Motor neuron (in vitro differentiated cells): ENCODE measurements around the gene WDR45B. TPM values are rescaled to one million over a fixed set of nuclear protein-coding genes. Genes with fewer than 3 reads are reported as not detected.

Experiments
- ATAC-seq, 8 experiments: fragments of 200-7000 bp; cut with Tn5 transposase; replicated peaks in 6 of 8; 2 replicates each; pipeline ENCODE4 v1.8.0; 2021; ENCODE audit warnings: mild to moderate bottlenecking in 8 of 8, moderate library complexity in 8 of 8
- H3K27ac ChIP-seq, 2 donors: fragments of 250-450 bp; sonication (Bioruptor Pico); 2 replicates each; pipeline ENCODE4 v1.9.0; 2021; ENCODE audit warnings: antibody characterized with exemption in 2 of 2, mild to moderate bottlenecking in 2 of 2, moderate library complexity in 1 of 2
- H3K4me1 ChIP-seq, 2 donors: fragments of 250-450 bp; sonication (Bioruptor Pico); replicated peaks in 1 of 2; 2 replicates each; pipeline ENCODE4 v1.6.1; 2021; ENCODE audit warnings: antibody characterized with exemption in 2 of 2, mild to moderate bottlenecking in 2 of 2, moderate library complexity in 1 of 2
- H3K4me3 ChIP-seq, 5 donors: fragments of 250-450 bp; sonication (Bioruptor Pico); 2 replicates each; pipeline ENCODE4 v1.9.0; 2021; ENCODE audit warnings: antibody characterized with exemption in 5 of 5, mild to moderate bottlenecking in 5 of 5, moderate library complexity in 4 of 5
- WGBS, 10 experiments: fragments of 450-650 bp; shearing (Covaris generic); methylation state at CpG; one replicate each; pipeline ENCODE4 v1.0.0; 2022; 5-methylcytosine and 5-hydroxymethylcytosine counted together
- in situ Hi-C, 9 experiments: fragments of 400-800 bp; cut with MboI; loops; one replicate each; pipeline ENCODE4 v1.15.0; 2021; ENCODE audit warnings: low sequenced_read_pairs in 9 of 9, low pct_unique_long_range_greater_than_20kb in 2 of 9; ENCODE audit not compliant: unreplicated experiment in 9 of 9
- total RNA-seq, 8 experiments: library from RNA; unstranded; fragments of 300-600 nt; gene quantifications; 2 replicates each; pipeline versions ENCODE4 v1.2.3 to v1.2.4, GENCODE V29; 2022

WDR45B gene
- total RNA-seq, 8 experiments from 2014 or later = 48.7 to 91.4 (median 64.3) TPM

DNA sequence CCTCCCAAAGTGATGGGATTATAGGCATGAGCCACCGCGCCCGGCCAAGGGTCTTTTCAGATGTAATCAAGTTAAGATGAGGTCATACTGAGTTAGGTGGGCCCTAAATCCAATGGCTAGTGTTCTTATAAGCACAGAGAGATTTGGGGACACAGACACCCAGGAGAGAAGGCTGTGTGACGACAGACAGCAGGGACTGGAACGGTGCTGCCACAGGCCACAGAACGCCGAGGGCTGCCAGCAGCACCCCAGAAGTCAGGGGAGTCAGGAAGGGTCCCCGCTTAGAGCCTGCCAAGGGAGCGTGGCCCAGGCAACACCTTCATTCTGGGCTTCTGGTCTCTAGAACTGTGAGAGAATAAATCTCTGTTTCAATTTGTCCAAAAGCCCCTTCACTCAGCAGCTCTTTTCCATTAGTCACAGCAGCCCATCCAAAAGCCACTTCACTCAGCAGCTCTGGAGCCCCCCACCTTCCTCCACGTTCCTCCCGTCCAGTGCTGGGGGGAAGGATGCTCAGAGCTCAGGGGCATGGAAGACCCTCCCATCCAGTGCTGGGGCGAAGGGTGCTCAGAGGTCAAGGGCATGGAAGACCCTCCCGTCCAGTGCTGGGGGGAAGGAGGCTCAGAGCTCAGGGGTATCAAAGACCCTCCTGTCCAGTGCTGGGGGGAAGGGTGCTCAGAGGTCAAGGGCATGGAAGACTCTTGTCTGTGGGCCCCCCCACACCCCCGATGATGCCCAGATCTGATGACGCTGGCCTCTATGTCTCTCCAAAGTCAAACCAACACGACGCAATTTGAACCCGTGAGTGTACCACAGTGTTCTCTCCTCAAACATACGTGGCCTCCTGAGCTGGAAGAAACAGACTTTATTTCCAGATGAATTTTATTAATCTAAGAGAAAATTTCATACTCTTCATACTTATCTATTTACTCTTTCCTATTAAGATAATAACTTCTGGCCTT, 38.4 kb upstream of the WDR45B start:
- no peaks in the 10 kb centered on the region for H3K4me1 ChIP-seq

DNA sequence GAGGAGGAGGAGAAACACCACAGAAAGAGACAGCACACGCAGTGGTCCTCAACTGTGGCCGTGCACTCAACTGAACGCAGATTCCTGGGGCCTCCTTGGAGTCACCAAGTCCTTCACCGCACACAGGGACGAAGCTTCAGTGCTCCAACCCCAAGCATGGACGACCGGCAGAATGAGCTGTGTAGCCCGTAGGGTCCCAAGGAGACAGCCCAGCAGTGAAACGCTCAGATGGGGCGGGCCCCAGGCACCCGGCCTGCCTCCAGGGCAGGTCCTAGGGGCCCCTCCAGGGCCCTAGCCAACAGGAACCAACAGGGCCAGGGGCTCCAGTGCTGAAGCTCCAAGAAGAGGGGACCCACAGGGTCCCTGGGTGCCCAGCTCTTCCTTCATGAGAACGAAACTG, 37.0 kb upstream of the WDR45B start:
- in situ Hi-C loops = no loop called here
- Histone ChIP-seq H3K4me3 (no peak overlapping the region), H3K4me1 (no peaks in the 10 kb centered on the region), H3K27ac (no peak overlapping the region)
- WGBS, 10 experiments = 70% methylated on average over 2 of the region's 12 CpGs; no CpG with 5 or more reads in 9 of the 10 experiments
- ATAC-seq = no peak

More for the DNA sequence above, 38.4 kb upstream of the WDR45B start:
- H3K4me3 ChIP-seq = no peak overlapping the region
- 56 to 100% (median 91%) methylated on average over 2 to 6 of the region's 19 CpGs; no CpG with 5 or more reads in 2 of the 10 experiments for WGBS, 10 experiments
- H3K27ac ChIP-seq = no peak overlapping the region
- no peak for ATAC-seq
- in situ Hi-C loops = no loop called here

GRCh38 chr17:82684228-82684841, 36.1 kb upstream of the WDR45B start:
- in situ Hi-C loops = no loop called here
- peak in 2 of 8 experiments; percentile 90 to 96 for ATAC-seq
- WGBS, 10 experiments = 0 to 100% (median 75%) methylated on average over 1 to 7 of the region's 13 CpGs
- Histone ChIP-seq H3K27ac (no peak overlapping the region), H3K4me1 (no peaks in the 10 kb centered on the region), H3K4me3 (no peak overlapping the region)

DNA sequence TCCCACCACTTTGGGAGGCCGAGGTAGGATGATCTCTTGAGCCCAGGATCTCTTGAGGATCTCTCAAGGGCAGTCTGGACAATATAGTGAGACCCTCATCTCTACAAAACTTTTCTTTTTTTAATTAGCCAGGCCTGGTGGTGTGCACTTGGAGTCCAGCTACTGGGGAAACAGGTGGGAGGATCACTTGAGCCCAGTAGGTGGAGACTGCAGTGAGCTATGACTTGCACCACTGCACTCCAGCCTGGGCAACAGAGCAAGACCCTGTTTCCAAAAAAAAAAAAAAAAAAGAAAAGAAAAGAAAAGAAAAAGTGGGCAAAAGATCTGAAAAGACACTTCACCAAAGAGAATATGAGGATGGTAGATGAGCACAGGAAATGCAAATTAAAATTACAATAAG, 35.3 kb upstream of the WDR45B start:
- in situ Hi-C loops = no loop called here
- Histone ChIP-seq H3K4me1 (no peaks in the 10 kb centered on the region), H3K4me3 (no peak overlapping the region), H3K27ac (no peak overlapping the region)
- 0 to 80% (median 40%) methylated on average over 1 of the region's 1 CpG; no CpG with 5 or more reads in 3 of the 10 experiments for WGBS, 10 experiments
- ATAC-seq = no peak

DNA sequence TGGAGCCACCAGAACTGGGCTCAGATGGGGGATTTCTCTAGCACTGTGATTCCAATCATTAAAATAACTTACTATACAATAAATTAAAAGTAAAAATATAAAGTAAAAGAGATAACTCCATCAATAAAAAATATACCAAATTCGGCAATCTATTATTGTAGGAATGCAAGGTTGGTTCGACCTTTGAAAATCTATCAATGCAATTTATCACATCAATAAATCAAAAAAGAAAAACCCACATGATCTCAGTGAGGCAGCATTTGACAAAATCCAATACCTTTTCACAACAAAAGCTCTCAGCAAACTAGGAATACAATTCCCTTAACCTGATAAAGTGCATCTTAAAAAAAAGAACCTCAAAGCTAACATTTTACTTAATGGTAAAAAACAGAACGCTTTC, 33.3 kb upstream of the WDR45B start:
- in situ Hi-C loops = no loop called here
- Histone ChIP-seq H3K4me3 (no peak overlapping the region), H3K27ac (no peak overlapping the region), H3K4me1 (no peaks in the 10 kb centered on the region)
- ATAC-seq = no peak
- 63 to 100% (median 83%) methylated on average over 1 to 3 of the region's 3 CpGs; no CpG with 5 or more reads in 1 of the 10 experiments for WGBS, 10 experiments

DNA sequence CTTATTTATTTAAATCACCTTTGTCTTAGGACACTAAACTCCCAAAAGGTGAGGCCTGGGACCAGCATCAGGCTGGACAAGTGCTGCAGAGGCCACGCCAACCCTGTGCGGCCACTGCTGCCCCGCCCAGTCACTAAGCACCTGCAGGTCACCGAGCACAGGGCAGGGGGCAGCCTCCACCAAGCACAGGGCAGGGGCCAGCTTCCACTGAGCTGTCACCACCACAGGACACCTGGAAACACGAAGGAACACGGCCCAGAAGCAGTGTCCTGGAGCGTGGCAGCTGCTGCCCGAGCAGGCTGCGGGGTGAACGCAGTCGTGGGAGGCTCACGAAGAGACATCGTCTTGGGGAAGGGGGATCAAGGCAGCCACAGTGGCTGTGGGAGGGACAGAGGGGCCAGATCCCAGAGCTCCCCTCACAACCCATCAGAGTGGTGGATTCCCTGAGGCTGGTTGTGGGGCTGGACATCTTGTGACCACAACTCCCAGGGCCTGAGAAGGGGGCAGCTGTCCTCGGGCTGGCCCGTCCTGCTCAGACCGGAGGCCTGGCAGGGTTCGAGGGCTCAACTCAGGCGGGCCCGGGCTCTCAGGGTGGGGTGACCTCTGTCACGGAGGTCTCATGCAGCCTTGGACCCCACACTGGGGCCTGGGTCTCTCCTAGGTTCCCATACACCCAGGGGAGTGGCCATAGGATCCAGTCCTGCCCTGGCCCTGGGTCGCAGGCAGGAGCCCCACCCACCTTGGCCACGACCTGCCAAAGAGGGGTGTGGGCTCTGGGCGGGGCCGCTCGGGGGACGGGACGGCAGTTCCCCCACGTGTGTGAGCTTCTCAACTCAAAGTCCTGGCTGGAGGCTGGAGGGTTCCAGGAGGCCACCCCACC, 31.6 kb upstream of the WDR45B start:
- Histone ChIP-seq H3K4me3 (no peak overlapping the region), H3K27ac (no peak overlapping the region), H3K4me1 (no peaks in the 10 kb centered on the region)
- ATAC-seq = no peak
- in situ Hi-C loops = no loop called here
- 73 to 94% (median 79%) methylated on average over 3 to 11 of the region's 28 CpGs; no CpG with 5 or more reads in 6 of the 10 experiments for WGBS, 10 experiments

- 82 to 100% (median 89%) methylated on average over 1 to 10 of the region's 14 CpGs for WGBS, 10 experiments
- no peak overlapping the region for H3K27ac ChIP-seq
- no peaks in the 10 kb centered on the region for H3K4me1 ChIP-seq
- no peak for ATAC-seq
- no peak overlapping the region for H3K4me3 ChIP-seq
- in situ Hi-C loops = no loop called here
Observed at GRCh38 chr17:82678265-82678891, 30.1 kb upstream of the WDR45B start.

DNA sequence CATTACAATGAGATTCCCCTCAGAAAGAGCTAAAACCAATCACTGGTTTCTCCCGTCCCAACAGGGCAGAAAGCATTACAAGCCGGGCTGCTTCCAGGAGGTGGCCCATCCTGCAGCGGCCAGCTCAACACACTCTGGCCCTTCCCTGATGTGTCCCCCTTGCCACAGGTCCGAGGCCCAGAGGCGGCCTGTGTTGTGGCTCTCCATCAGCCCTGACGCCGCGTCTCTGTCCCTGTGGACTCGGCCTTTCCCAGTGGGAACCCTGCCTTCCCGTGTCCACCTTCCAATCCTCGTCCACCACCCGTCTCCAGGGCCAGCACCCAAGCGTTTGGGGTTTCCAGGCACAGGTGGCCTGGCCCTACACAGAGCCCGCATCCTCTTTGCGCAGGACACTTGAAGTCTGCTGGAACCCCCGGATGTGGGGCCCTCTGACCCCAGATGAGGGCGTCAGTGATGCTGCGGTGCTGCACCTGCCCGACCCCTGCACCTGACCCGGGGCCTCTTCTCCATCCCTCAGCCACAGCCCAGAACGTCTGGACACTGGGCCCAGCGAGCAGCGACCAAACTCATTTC, 29.2 kb upstream of the WDR45B start:
- no peak overlapping the region for H3K27ac ChIP-seq
- 70 to 100% (median 77%) methylated on average over 1 to 11 of the region's 23 CpGs; no CpG with 5 or more reads in 4 of the 10 experiments for WGBS, 10 experiments
- no peak for ATAC-seq
- in situ Hi-C loops = no loop called here
- H3K4me1 ChIP-seq = no peaks in the 10 kb centered on the region
- no peak overlapping the region for H3K4me3 ChIP-seq

GRCh38 chr17:82675476-82676245, 27.4 kb upstream of the WDR45B start:
- no peaks in the 10 kb centered on the region for H3K4me1 ChIP-seq
- in situ Hi-C loops = no loop called here
- H3K27ac ChIP-seq = no peak overlapping the region
- 40 to 100% (median 79%) methylated on average over 1 to 8 of the region's 18 CpGs; no CpG with 5 or more reads in 4 of the 10 experiments for WGBS, 10 experiments
- H3K4me3 ChIP-seq = no peak overlapping the region
- no peak for ATAC-seq

DNA sequence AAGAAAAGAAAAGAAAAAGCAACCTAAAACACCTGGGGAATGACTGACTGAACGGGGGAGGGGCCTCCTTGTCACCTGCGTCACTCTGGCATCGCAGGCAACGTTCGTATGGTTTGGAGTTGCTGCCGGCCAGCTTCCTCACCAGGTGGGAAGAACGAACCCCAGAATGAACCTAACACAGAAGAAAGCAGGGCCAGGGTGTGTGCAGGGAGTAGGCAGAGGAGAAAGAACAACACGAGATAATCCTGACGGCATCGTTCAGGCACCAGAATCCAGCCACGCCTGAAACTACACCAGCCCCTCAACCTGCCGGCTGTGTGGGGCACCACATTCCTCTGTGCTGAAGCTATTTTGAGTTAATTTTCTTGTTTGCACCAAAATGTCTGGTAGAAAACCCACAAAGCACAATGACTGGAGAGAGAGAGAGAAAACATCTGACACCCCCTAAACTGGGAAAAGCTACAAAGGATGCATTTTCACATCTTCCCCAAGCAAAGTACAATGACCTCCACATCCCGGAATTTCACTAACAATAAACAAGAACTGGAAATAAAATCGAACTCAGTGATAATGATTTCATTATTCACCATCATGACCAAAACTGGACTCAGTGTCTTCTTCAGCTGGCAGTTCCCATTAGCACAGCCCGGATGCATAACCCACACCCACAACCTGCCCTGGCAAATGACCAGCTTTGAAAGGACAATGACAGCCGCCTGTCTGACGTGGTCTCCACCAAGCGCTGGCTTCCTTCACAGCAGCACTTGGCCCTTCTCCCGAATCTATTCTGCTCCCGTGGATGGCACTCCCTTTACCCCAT, 26.6 kb upstream of the WDR45B start:
- WGBS, 10 experiments = 31 to 80% (median 69%) methylated on average over 1 to 15 of the region's 20 CpGs; no CpG with 5 or more reads in 2 of the 10 experiments
- H3K27ac ChIP-seq = no peak overlapping the region
- no peak overlapping the region for H3K4me3 ChIP-seq
- in situ Hi-C loops = loop anchor here in 1 of 9 experiments (25.0 kb wide), 1 partner anchor 87 kb away; the partner anchor contains the start of gene TBCD
- no peaks in the 10 kb centered on the region for H3K4me1 ChIP-seq
- ATAC-seq = no peak
